GM18870 (cell line): ENCODE data around the gene ATP1B3.
"Not testable (repeated sequence)": the region's sequence is repeated elsewhere in the genome, so short reads cannot be mapped to it uniquely, and the experiment has no call there.

Source experiments
- ATAC-seq: cut with Tn5 transposase; IDR thresholded peaks from one replicate; pipeline ENCODE4 v1.9.1; 2021; ENCODE audit warnings: moderate library complexity; ENCODE audit not compliant: unreplicated experiment

Gene ATP1B3

DNA sequence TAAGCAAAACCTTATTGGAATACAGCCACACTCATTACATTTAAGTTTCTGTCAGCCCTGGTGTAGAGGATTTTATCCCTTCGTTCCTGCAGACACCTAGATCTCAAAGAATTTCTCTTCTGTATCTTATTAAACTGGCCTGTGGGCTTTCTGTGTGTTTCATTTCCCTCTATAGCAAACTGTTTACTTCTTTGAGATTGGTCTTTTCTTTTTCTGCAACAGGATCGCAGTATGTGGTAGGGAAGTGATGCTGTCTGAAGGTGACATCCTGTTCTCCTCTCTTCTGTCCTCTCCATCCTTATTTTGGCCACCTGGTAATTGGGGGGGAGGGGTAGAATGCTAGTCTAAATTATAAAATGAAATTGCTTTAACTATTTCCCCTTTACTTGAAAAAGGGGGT, 25.5 kb downstream of the ATP1B3 start:
- ATAC-seq = no peak

DNA sequence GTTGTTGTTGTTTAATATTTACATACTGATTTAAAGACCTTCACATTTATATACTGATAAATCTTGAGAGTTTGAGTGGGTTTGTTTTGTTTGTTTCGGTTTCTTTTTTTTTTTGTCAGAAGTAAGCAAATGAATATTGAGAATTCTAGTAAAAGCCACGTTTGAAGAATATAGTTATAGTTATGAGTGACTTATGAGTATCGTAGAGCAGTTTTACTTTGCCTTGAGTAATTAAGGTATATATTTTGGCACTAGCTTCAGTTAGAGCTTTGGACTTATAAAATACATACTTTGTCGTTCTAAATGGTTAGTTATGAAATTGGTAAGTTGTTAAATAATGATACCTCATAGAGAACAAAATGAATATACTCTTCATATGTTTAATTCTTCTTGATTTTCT, 27.8 kb downstream of the ATP1B3 start:
- no peak for ATAC-seq

DNA sequence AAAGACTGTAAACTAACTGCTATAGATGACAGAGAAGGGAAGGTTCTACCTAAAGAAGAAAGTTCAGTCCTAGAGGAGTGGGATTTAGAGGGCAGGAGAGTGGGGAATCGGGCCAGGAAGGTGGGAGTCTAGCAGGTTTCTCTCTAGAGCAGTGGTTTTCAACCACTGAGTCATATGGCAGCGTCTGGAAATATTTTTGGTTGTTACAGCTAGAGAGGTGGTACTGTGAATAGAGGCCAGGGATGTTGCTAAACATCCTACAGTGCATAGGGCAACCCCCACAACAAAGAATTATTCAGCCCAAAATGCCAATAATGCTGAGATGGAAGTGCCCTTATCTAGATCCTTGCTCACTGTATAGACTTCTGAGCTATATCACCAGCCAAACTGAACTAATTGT, 28.7 kb downstream of the ATP1B3 start:
- no peak for ATAC-seq

DNA sequence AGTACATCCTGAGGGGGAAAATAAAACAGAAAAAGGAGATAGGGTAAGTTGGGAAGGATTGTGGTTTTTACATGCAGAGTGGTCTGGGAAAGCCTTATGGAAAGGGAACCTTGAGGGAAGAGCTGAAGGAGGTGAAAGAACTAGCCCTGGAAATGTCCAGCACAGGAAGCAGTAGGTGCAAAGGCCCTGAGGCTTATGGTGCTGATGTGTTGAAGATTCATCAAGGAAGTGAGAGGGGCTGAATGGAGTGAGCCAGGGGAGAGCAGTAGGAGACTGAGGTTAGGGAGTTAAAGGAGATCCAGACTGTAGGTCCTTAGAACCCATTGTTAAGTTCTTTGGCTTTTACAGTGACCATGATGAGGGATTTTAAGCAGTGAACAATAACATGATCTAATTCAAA, 33.0 kb downstream of the ATP1B3 start:
- ATAC-seq = no peak

DNA sequence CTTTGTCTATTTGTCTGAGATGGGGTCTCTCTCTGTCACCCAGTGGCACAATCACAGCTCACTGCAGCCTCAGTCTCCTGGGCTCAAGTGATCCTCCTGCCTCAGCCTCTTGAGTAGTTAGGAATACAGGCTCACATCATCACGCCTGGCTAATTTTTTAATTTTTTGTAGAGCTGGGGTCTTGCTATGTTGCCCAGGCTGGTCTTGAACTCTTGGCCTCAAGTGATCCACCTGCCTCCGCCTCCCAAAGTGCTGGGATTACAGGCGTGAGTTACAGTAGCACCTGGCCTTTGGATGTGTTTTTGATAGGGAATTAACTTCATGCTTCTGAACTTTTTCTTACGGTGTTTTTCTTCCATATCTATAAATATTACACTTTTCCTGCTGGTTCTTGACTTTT, 33.5 kb downstream of the ATP1B3 start:
- not testable (repeated sequence) for ATAC-seq

DNA sequence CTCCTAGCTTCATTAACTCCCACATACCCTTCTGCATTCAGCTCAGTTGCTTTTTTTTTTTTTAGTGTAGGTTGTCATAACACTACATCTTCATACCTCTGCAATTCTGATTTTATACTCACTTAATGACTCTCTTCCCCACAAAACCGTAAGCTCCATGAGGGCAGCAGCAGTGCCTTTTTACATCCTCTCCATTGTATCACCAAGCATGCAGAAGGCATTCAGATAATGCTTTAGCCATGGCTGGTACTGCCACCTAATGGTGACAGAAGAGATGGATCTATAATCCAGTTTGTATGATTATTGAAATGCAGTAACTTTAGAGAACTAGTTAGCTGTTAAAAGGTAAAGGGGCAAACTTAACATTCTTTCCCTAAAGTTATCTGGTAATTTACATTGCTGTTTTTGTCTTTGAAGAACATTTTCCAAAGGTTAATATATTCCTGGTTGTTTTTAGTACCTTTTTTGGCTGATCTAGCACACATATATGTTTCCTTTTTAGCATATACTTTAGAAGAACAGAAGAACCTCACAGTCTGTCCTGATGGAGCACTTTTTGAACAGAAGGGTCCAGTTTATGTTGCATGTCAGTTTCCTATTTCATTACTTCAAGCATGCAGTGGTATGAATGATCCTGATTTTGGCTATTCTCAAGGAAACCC, 36.8 kb downstream of the ATP1B3 start:
- no peak for ATAC-seq

DNA sequence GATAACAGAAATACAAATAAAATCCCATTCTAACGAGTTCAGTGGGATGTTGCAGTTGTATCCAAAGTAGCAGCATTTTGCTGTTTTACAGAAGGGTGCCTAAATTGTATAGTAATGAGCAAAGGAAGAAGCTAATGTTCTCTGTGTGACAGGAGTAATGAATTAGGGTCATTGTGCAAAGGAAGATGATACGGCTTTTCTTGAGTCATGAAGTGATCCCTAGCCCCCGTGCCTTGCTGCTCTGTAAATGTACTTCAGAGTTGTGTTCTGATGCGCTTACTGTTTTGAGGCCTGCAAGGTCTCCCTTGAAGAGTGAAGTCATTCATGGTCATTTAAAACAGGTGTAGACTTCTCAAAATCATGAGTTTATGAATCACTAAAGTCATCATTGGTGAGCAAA, 37.9 kb downstream of the ATP1B3 start:
- ATAC-seq = no peak

DNA sequence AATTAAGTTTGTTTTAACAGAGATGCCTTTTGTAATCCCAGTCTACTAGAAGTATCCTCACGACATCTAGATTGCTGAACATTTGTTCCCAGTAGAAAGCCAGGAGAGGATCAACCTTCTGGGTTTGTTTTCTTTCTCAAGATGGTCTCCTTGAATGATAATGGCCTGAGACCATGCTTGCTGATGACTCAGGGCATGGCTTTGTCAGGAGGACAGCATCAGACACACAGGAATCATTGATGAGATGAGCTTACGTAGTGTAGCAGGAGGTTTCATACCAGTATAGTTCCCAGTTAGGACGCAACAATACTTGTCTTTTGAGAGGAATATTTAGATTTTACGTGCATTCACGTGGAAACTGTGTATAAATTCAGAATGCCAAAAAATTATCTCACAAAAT, 38.6 kb downstream of the ATP1B3 start:
- ATAC-seq = no peak

DNA sequence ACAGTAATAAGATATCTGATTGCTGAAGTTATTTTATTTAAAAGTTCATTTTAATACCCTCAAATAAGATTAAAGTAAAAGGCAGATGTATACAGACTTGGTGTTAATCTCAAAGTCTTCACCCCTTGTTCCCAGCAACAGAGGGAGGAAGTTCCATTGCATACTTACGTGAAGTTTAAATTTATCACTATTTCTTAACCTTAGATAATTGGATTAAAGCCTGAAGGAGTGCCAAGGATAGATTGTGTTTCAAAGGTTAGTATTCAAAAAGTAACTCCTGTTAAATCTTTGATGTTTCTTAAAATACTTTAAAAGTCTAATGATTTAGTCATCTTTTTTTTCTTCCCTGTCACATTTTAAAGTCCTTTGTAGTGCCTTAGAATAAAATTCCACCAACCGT, 39.3 kb downstream of the ATP1B3 start:
- ATAC-seq = no peak

DNA sequence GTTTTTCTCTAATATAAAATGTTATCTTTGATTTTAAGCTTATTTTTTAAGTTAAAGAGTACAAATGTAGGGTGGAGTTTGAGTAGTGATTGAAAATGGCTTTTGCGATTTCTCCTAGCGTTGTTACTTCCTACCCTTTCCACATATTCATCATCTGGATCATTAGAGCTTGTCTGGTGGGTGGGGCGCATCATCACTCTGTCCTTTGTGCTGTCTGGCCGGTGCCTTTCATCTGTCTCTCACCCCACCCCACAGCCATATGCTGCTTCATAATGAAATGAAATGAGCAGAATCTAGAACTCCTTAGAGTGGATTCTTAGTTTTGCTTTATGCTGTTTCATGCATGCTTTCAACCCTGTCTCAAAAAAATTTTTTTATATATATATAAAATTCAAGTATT, 44.3 kb downstream of the ATP1B3 start:
- ATAC-seq = no peak

DNA sequence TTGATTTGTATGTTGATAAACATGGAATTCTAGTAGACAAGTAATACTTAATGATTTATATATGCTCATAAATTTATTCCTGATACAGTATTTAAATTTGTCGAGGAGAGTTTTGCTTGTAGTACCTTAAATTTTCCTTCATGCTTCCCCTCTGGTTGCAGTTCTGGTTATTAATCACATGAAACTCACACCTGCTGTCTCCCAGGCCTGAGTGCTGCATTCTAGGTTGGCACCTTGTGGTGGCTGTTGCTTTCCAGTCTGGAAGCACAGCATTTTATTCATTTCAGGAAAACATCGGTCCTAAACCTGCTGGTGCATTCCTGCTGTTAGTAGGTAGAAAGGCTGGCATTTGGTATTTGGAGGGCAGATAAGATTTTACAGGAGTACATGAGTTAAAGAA, 44.9 kb downstream of the ATP1B3 start:
- no peak for ATAC-seq

DNA sequence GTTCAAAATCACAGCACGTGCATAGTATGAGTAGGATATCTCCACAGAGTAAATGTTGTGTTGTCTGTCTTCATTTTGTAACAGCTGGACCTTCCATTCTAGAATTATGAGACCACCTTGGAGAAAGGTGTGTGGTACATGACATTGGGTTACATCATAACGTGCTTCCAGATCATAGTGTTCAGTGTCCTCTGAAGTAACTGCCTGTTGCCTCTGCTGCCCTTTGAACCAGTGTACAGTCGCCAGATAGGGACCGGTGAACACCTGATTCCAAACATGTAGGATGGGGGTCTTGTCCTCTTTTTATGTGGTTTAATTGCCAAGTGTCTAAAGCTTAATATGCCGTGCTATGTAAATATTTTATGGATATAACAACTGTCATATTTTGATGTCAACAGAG, 49.2 kb downstream of the ATP1B3 start:
- not testable (repeated sequence) for ATAC-seq

DNA sequence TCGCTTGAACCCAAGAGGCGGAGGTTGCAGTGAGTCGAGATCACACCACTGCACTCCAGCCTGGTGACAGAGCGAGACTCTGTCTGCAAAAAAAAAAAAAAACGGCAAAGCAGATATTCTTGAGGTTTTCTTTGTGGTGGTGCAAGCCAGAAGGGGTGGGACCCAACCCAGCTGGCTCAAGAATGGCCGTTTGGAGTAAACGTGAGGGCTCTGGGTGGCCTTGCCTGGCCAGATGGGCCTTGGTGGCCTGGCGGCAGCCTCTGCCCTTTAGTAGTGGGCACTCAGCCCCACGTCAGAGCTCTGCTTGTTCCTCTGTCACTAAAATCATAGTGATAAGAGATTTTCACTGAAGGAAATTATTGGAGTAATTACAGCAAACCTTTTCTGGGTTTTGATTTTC, 50.5 kb downstream of the ATP1B3 start:
- no peak for ATAC-seq

DNA sequence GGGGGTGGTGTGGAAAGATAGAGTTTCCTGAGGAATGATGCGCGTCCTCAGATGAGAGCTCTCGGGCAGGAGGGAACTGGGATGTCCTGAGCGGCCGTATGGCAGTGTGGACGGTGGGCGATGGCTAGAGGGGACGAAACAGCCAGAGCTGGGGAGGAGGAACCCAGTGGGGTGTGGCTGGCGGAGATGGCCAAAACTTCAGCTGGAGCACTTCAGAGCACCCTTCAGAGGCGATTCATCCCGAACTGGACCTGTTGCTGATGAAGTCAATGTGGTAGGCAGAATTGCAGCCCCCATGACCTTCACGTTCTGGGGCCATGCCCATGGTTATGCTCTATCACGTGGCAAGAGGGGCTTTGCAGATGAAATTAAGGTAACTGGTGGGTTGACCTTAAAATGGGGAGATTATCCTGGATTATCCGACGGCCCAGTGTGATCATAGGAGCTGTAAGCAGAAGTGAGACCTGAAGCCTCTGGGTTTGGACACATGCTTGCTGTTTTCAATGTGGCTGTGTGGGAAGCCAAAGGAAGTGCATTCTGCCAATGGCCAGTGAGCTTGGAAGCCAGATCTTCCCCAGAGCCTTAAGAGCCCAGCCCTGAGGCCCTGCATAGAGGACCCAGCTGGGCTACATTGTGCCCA, 52.3 kb downstream of the ATP1B3 start:
- no peak for ATAC-seq

DNA sequence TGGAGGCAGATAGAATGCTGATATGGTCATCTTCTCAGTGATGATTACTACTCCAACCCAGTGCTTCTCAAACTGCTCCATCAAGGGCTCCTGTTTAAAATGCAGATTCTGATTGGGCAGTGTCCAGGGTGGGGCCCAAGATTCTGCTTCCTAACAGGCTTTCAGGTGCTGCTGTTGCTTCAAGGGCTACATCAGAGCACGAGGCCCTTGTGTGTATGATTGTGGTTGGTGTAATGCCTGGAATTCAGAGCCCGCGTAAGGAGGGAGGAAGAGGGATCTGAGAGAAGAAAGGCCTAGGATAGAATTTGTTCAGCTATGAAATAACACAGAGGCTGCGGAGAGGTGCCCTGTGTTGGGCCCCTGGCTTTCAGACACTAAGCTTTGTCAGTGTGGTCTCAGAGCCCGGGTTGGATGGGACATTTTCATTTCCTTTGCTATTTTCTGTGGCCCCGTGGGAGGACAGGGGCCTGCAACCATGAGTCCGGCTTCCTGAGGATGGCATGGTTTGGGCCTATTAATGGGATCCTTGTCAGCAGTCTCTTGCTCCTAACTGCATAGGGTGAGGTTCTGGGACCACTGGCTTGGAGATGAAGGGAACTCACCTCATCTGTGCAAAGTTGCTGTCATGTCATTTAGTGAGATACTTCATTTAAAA, 53.0 kb downstream of the ATP1B3 start:
- ATAC-seq = no peak

DNA sequence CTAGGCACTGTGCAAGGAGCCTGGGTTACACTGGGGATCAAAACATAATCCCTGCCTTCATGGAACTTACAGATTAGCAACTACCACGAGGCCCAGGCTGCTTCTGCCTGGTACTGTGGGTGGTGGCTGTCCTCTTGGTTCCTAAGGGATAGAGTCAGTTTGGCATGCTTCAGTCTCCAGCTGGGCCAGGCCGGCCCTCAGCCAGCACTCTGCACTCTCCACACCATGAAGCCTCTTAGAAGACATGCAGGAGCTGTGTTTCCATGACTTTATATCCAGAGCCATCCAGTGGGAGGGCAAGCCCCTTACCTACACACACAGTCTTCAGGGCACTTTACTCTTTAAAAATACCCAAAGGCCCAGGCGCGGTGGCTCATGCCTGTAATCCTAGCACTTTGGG, 54.4 kb downstream of the ATP1B3 start:
- ATAC-seq = no peak

DNA sequence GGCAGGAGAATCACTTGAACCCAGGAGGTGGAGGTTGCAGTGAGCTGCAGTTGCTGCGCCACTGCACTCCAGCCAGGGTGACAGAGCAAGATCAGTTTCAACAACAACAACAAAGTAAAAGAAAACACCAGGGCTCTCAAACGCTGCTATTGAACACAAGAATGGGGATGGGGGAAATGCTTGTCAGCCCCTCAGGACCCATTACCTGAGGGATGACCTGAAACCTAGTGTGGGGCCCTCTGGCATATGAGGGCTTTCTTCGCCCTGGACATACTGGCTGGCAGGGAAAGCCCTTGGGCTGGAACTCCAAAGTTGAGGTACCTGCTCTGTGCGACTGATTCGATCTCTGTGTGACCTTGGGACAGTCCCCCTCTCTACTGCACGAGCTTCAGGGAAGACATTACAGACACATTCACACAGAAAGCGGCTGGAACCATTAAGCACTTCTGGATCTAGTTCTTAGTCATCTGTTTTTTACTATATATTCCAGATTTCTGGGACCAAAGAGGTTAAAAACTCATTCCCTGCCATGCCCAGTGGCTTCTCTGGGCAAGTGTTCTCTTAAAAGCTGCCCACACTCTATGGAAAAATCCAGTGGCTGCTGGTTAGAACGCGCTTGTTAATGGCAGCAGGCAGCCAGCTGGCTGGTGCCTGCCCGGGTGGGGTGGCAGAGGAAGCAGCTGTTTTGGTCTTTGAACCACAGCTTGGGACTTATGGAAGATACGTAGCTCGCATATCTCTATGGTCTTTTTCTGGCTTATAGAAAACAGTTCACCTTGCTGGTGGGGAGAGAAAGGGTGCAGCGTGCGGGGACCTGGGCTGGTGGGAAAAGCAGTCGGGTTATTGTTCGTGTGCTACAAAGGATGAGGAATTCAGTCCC, 57.2 kb downstream of the ATP1B3 start:
- ATAC-seq = no peak

DNA sequence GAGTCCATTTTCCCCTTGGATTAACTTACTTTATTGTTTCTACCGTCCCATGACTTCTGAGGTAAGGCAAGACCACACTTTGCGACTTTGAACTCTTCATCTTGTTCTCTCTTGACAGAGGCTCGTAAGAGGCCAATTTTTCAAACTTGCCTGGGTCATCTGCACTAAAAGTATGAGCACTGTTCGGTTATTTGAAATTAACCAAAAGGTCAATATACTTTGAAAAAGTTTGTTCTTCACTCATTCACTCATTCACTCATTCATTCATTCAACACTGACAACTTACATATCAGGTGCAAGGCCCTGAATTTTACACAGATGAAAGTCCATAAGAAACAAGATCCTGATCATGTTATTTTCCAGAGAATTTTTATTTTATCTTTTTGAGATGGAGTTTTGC, 57.9 kb downstream of the ATP1B3 start:
- ATAC-seq = no peak

DNA sequence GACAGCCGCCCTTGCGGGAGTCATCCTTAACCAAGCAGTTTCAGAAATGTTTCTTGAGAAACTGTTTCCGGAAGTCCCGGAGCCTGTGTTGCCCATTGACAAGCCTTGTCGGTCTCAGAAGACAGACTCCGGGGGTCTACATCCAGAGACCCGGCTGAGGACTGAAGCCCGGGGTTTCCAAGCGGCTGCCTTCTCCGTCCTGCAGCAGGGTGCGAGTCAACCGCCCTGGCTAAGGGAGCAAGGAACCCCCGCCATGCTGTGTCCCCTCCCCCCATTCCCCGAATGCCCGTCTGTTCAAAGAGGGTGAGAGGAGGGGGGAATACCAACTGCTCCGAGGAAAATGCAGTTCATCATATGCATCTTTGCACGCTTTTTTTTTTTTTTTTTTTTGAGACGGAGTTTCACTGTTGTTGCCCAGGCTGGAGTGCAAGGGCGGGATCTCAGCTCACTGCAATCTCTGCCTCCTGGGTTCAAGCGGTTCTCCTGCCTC, 61.6 kb downstream of the ATP1B3 start:
- no peak for ATAC-seq

DNA sequence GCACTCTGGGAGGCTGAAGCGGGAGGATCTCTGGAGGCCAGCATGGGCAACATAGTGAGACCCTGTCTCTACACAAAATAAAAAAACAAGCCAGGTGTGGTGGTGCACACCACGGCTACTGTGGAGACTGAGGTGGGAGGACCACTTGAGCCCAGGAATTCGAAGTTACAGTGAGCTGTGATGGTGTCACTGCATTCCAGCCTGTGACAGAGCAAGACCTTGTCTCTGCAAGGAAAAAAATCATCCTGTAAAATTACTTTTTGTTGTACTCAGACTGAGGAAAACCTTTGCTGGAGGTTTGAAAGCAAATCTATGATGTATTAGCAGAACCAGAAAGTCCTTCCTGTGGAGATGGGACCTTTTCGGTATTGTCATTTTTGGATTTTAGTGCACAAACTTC, 63.3 kb downstream of the ATP1B3 start:
- ATAC-seq = no peak

DNA sequence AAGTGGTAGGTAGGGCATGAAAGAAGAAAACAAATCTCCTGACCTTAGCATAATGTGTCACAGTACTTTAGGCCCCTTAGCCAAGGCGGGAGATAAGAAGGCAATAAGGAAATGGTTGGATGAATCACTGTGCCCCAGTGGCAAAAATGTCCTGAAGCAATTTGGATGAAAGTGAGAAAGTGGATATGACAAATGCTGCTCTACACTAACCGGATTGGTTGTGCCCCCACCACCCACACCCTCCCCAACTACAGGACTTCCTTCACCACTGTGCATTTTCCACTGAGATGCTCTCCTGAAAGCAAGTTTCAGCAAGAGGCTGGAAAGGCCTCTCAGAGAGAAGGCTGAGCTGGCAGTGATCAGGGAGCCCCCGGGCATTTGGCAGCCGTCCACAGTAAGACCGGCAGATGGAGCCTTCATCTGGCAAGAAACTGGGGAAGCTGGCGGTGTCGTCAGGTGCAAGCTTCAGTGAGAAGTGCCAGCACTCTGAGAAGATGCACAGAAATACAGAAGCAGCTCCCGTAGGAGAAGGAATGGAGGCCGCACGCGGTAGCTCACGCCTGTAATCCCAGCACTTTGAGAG, 63.8 kb downstream of the ATP1B3 start:
- ATAC-seq = no peak
